Liver (tissue), 9 donors: ENCODE results near the gene RNF34. TPM values are rescaled to one million over a fixed set of nuclear protein-coding genes. Genes with fewer than 3 reads are reported as not detected.
"Not testable (repeated sequence)": the region's sequence is repeated elsewhere in the genome, so short reads cannot be mapped to it uniquely, and the experiment has no call there.

ENCODE experiments used
- DNase-seq: peaks from one replicate; pipeline ENCODE4 v3.0.0-alpha.2; 2017; ENCODE audit warnings: low spot score
- H3K27ac ChIP-seq, 2 donors: one replicate each; pipeline ENCODE4 v1.7.0; 2013; ENCODE audit warnings: inconsistent platforms in 2 of 2, low read length in 2 of 2, control low read depth in 1 of 2, low read depth in 1 of 2, mild to moderate bottlenecking in 1 of 2
- H3K27me3 ChIP-seq, 4 donors: one replicate each; pipeline versions ENCODE4 v1.6.1 to v1.7.0; 2013; ENCODE audit warnings: low read length in 3 of 4, inconsistent platforms in 1 of 4, mild to moderate bottlenecking in 1 of 4, moderate library complexity in 1 of 4; ENCODE audit not compliant: control insufficient read depth in 4 of 4, insufficient read depth in 4 of 4
- H3K36me3 ChIP-seq, 4 donors: one replicate each; pipeline versions ENCODE4 v1.6.1 to v1.7.0; 2013; ENCODE audit warnings: low read length in 3 of 4, mild to moderate bottlenecking in 3 of 4, low read depth in 1 of 4, moderate library complexity in 1 of 4; ENCODE audit not compliant: control insufficient read depth in 4 of 4, insufficient read depth in 3 of 4
- H3K4me1 ChIP-seq, 4 donors: one replicate each; pipeline versions ENCODE4 v1.6.1 to v1.7.0; 2013; ENCODE audit warnings: low read length in 3 of 4, mild to moderate bottlenecking in 3 of 4, moderate library complexity in 1 of 4; ENCODE audit not compliant: control insufficient read depth in 4 of 4, insufficient read depth in 4 of 4
- H3K4me3 ChIP-seq, 3 donors: one replicate each; pipeline versions ENCODE4 v1.6.1 to v1.7.0; 2013; ENCODE audit warnings: low read length in 3 of 3, control low read depth in 1 of 3, low read depth in 1 of 3, mild to moderate bottlenecking in 1 of 3
- H3K9ac ChIP-seq, 2 donors: one replicate each; pipeline ENCODE4 v1.7.0; 2013; ENCODE audit warnings: low read length in 2 of 2, mild to moderate bottlenecking in 2 of 2, moderate library complexity in 2 of 2, control low read depth in 1 of 2, low read depth in 1 of 2
- H3K9me3 ChIP-seq, 4 donors: one replicate each; pipeline versions ENCODE4 v1.6.1 to v1.7.0; 2013; ENCODE audit warnings: low read length in 3 of 4; ENCODE audit not compliant: control insufficient read depth in 4 of 4
- ATF3 ChIP-seq: IDR thresholded peaks from 2 replicates; pipeline ENCODE4 v1.6.1; 2016; ENCODE audit warnings: antibody characterized with exemption
- FOXA1 ChIP-seq: IDR thresholded peaks from 2 replicates; pipeline ENCODE4 v1.6.1; 2016; ENCODE audit warnings: antibody characterized with exemption
- FOXA2 ChIP-seq: IDR thresholded peaks from 2 replicates; pipeline ENCODE4 v1.6.1; 2016; ENCODE audit warnings: antibody characterized with exemption
- GABPA ChIP-seq, 2 donors: IDR thresholded peaks in 1 of 2; conservative IDR thresholded peaks in 1 of 2; 2 replicates each; pipeline ENCODE4 v1.6.1; 2016; ENCODE audit warnings: antibody characterized with exemption in 2 of 2, mild to moderate bottlenecking in 1 of 2, moderate library complexity in 1 of 2
- HNF4A ChIP-seq, 2 donors: conservative IDR thresholded peaks; 2 replicates each; pipeline ENCODE4 v1.6.1; 2016; ENCODE audit warnings: antibody characterized with exemption in 2 of 2, mild to moderate bottlenecking in 2 of 2
- HNF4G ChIP-seq: IDR thresholded peaks from 2 replicates; pipeline ENCODE4 v1.6.1; 2016; ENCODE audit warnings: antibody characterized with exemption
- MAX ChIP-seq: IDR thresholded peaks from 2 replicates; pipeline ENCODE4 v1.6.1; 2016; ENCODE audit warnings: antibody characterized with exemption
- NR2F2 ChIP-seq: IDR thresholded peaks from 2 replicates; pipeline ENCODE4 v1.6.1; 2016; ENCODE audit warnings: antibody characterized with exemption
- RAD21 ChIP-seq, 2 donors: IDR thresholded peaks; 2 replicates each; pipeline ENCODE4 v1.6.1; 2016; ENCODE audit warnings: antibody characterized with exemption in 2 of 2, mild to moderate bottlenecking in 2 of 2
- RXRA ChIP-seq, 2 donors: IDR thresholded peaks; 2 replicates each; pipeline ENCODE4 v1.6.1; 2017 to 2018; ENCODE audit warnings: antibody characterized with exemption in 2 of 2, mild to moderate bottlenecking in 1 of 2
- SP1 ChIP-seq: IDR thresholded peaks from 2 replicates; pipeline ENCODE4 v1.6.1; 2018; ENCODE audit warnings: antibody characterized with exemption, mild to moderate bottlenecking
- TAF1 ChIP-seq: conservative IDR thresholded peaks from 2 replicates; pipeline ENCODE4 v1.6.1; 2016; ENCODE audit warnings: antibody characterized with exemption, mild to moderate bottlenecking
- YY1 ChIP-seq: IDR thresholded peaks from 2 replicates; pipeline ENCODE4 v1.6.1; 2016; ENCODE audit warnings: antibody characterized with exemption, mild to moderate bottlenecking
- ZBTB33 ChIP-seq: IDR thresholded peaks from 2 replicates; pipeline ENCODE4 v1.6.1; 2016; ENCODE audit warnings: antibody characterized with exemption
- WGBS: extraction: QIAGEN DNeasy Blood & Tissue Kit; methylation state at CpG from one replicate; pipeline ENCODE4 v1.1.7; 2013; 5-methylcytosine and 5-hydroxymethylcytosine counted together
- polyA plus RNA-seq, 2 donors: library from polyadenylated mRNA; stranded (reverse) in 1 of 2; unstranded in 1 of 2; fragments of 200-250 nt in 1 of 2; fragments of >200 nt in 1 of 2; fragmentation: Nextera tagmentation in 1 of 2; extraction: Ambion mirVana in 1 of 2; gene quantifications; one replicate each; pipeline versions ENCODE4 v1.2.1 to v1.2.3, GENCODE V29; 2013 to 2015
- total RNA-seq, 2 donors: library from RNA; depleted of rRNA; stranded (reverse); fragments of >200 nt; gene quantifications; one replicate each; pipeline ENCODE4 v1.2.3, GENCODE V29; 2014
- TF ChIP-seq, protein P1 (sequence below): fragments of 150-350 bp; IDR thresholded peaks from 2 replicates; pipeline ENCODE4 v1.5.1; 2017; ENCODE audit warnings: improper control_type of control experiment, low read depth, low read length; ENCODE audit not compliant: missing input control
- donor health status: healthy.
- donor health status: healthy.
- donor health status: healthy.
- donor health status: healthy.
- donor health status: healthy.

RNF34 gene
- total and polyA plus RNA-seq, 4 donors = 9.5 to 27.7 (median 17.9) TPM

DNA sequence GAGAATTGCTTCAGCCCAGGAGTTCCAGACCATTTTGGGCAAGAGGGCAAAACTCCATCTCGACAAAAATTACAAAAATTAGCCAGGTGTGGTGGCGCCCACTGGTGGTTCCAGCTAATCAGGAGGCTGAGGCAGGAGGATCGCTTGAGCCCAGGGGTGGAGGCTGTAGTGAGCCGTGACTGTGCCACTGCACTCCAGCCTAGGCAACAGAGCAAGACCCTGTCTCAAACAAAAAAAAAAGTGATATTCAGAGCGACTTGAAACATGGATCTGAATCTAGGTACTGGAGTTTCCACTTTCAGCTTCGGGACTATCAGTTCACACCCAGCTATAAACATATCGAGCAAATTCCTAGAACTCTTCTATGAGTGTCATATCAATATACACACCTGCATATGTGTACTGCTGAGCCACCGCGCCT, 16.3 kb upstream of the RNF34 start:
- 89% methylated on average over 9 of the region's 9 CpGs for WGBS
- Histone ChIP-seq H3K36me3 (no peaks in the 10 kb centered on the region), H3K4me3 (no peak overlapping the region), H3K9ac (no peak overlapping the region), H3K27ac (no peak overlapping the region), H3K9me3 (no peaks in the 10 kb centered on the region), H3K27me3 (no peaks in the 10 kb centered on the region), H3K4me1 (no peaks in the 10 kb centered on the region)
- TF ChIP-seq MAX (no peak), HNF4G (no peak), GABPA (IDR thresholded peaks at IDR 0.05 in 1 of 2, conservative IDR thresholded peaks at IDR 0.05 in 1 of 2) (no peak), FOXA2 (no peak), ATF3 (no peak), RAD21 (IDR thresholded peaks at IDR 0.05) (no peak)
- DNase-seq = no peak

- H3K9me3 ChIP-seq, H3K27ac ChIP-seq, H3K4me1 ChIP-seq, DNase-seq, H3K36me3 ChIP-seq, H3K9ac ChIP-seq, H3K27me3 ChIP-seq, H3K4me3 ChIP-seq: not testable (repeated sequence)
- WGBS = 72% methylated on average over 6 of the region's 6 CpGs
Measured at GRCh38 chr12:121384891-121385290, 15.0 kb upstream of the RNF34 start.

- 82% methylated on average over 5 of the region's 5 CpGs for WGBS
- DNase-seq = no peak
- H3K4me3 ChIP-seq = no peak overlapping the region
- no peak overlapping the region for H3K9ac ChIP-seq
- no peak overlapping the region for H3K27ac ChIP-seq
- TF ChIP-seq, protein P1, sequence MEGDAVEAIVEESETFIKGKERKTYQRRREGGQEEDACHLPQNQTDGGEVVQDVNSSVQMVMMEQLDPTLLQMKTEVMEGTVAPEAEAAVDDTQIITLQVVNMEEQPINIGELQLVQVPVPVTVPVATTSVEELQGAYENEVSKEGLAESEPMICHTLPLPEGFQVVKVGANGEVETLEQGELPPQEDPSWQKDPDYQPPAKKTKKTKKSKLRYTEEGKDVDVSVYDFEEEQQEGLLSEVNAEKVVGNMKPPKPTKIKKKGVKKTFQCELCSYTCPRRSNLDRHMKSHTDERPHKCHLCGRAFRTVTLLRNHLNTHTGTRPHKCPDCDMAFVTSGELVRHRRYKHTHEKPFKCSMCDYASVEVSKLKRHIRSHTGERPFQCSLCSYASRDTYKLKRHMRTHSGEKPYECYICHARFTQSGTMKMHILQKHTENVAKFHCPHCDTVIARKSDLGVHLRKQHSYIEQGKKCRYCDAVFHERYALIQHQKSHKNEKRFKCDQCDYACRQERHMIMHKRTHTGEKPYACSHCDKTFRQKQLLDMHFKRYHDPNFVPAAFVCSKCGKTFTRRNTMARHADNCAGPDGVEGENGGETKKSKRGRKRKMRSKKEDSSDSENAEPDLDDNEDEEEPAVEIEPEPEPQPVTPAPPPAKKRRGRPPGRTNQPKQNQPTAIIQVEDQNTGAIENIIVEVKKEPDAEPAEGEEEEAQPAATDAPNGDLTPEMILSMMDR = no peak
- TF ChIP-seq ATF3 (no peak), NR2F2 (no peak), FOXA1 (no peak), SP1 (no peak), ZBTB33 (no peak), YY1 (no peak), RAD21 (IDR thresholded peaks at IDR 0.05) (no peak), RXRA (IDR thresholded peaks at IDR 0.05) (no peak), TAF1 (no peak), HNF4A (conservative IDR thresholded peaks at IDR 0.05) (no peak), GABPA (IDR thresholded peaks at IDR 0.05 in 1 of 2, conservative IDR thresholded peaks at IDR 0.05 in 1 of 2) (no peak), MAX (no peak)
- H3K9me3 ChIP-seq = no peaks in the 10 kb centered on the region
- no peaks in the 10 kb centered on the region for H3K36me3 ChIP-seq
- no peaks in the 10 kb centered on the region for H3K27me3 ChIP-seq
- H3K4me1 ChIP-seq = peaks cover 0 to 5% (median 0%) of the 10 kb centered on the region in 4 donors
Measured at GRCh38 chr12:121388421-121388981, 11.4 kb upstream of the RNF34 start.
